Neutrophil (primary cell): ENCODE data around the gene RGS10.

Experiments used
- H3K27ac ChIP-seq: fragments of 200-600 bp; sonication (generic); 2 replicates; pipeline ENCODE4 v1.5.1; 2016; ENCODE audit warnings: mild to moderate bottlenecking, moderate library complexity
- H3K27me3 ChIP-seq: fragments of 200-600 bp; sonication (generic); 2 replicates; pipeline ENCODE4 v1.6.0; 2016; ENCODE audit warnings: mild to moderate bottlenecking
- H3K36me3 ChIP-seq: fragments of 200-600 bp; sonication (generic); 2 replicates; pipeline ENCODE4 v1.5.1; 2017
- H3K4me1 ChIP-seq, 2 experiments: fragments of 200-600 bp in 1 of 2; sonication (generic) in 1 of 2; 1 replicate in 1 of 2; 2 replicates in 1 of 2; pipeline versions ENCODE4 v1.5.1 to v1.6.1; 2013 to 2016; ENCODE audit warnings: low read depth in 1 of 2, low read length in 1 of 2, mild to moderate bottlenecking in 1 of 2, moderate library complexity in 1 of 2; ENCODE audit not compliant: control insufficient read depth in 1 of 2, insufficient read depth in 1 of 2
- H3K4me3 ChIP-seq, 2 experiments: fragments of 200-600 bp in 1 of 2; sonication (generic) in 1 of 2; 1 replicate in 1 of 2; 2 replicates in 1 of 2; pipeline ENCODE4 v1.5.1; 2013 to 2016; ENCODE audit warnings: low read depth in 1 of 2, low read length in 1 of 2, mild to moderate bottlenecking in 1 of 2, moderate library complexity in 1 of 2
- H3K9me3 ChIP-seq: fragments of 200-600 bp; sonication (generic); 2 replicates; pipeline ENCODE4 v1.5.1; 2016
- CTCF ChIP-seq: fragments of 200-600 bp; sonication (generic); IDR thresholded peaks from 2 replicates; pipeline ENCODE4 v1.5.1; 2016; ENCODE audit warnings: antibody characterized with exemption

Gene RGS10

GRCh38 chr10:119495545-119495944 lies 47.0 kb downstream of the RGS10 start:
- Histone ChIP-seq H3K27ac (no peak overlapping the region), H3K36me3 (no peaks in the 10 kb centered on the region), H3K27me3 (no peaks in the 10 kb centered on the region), H3K9me3 (no peaks in the 10 kb centered on the region), H3K4me1 (no peaks in the 10 kb centered on the region), H3K4me3 (no peak overlapping the region)
- TF ChIP-seq CTCF = no peak

GRCh38 chr10:119495021-119495505 lies 47.5 kb downstream of the RGS10 start:
- Histone ChIP-seq H3K4me1 (peaks cover under 1 to 1% of the 10 kb centered on the region in 2 experiments), H3K27ac (no peak overlapping the region)

GRCh38 chr10:119494236-119495020 lies 48.1 kb downstream of the RGS10 start:
- H3K9me3 ChIP-seq = no peaks in the 10 kb centered on the region
- no peak overlapping the region for H3K4me3 ChIP-seq
- TF ChIP-seq CTCF = no peak
- H3K27me3 ChIP-seq = no peaks in the 10 kb centered on the region
- peaks cover 7% of the 10 kb centered on the region in 2 experiments for H3K4me1 ChIP-seq
- H3K36me3 ChIP-seq = no peaks in the 10 kb centered on the region
- no peak overlapping the region for H3K27ac ChIP-seq

More at GRCh38 chr10:119495021-119495505, 47.5 kb downstream of the RGS10 start:
- Histone ChIP-seq H3K27me3 (no peaks in the 10 kb centered on the region), H3K36me3 (no peaks in the 10 kb centered on the region), H3K9me3 (no peaks in the 10 kb centered on the region), H3K4me3 (no peak overlapping the region)
- TF ChIP-seq CTCF = no peak

- no peak overlapping the region for H3K27ac ChIP-seq
- no peaks in the 10 kb centered on the region for H3K9me3 ChIP-seq
- H3K4me1 ChIP-seq = peaks cover 7 to 13% of the 10 kb centered on the region in 2 experiments
- no peak for TF ChIP-seq CTCF
- H3K27me3 ChIP-seq = no peaks in the 10 kb centered on the region
- H3K36me3 ChIP-seq = no peaks in the 10 kb centered on the region
- no peak overlapping the region for H3K4me3 ChIP-seq
These were observed 49.4 kb downstream of the RGS10 start for GRCh38 chr10:119493155-119493554.

GRCh38 chr10:119491966-119492757 lies 50.4 kb downstream of the RGS10 start:
- H3K9me3 ChIP-seq = no peaks in the 10 kb centered on the region
- peaks cover 7 to 13% of the 10 kb centered on the region in 2 experiments for H3K4me1 ChIP-seq
- H3K4me3 ChIP-seq = no peak overlapping the region
- H3K27ac ChIP-seq = no peak overlapping the region
- TF ChIP-seq CTCF = no peak
- no peaks in the 10 kb centered on the region for H3K36me3 ChIP-seq
- H3K27me3 ChIP-seq = no peaks in the 10 kb centered on the region
